Heart left ventricle (tissue), 13 donors: ENCODE measurements around the gene NOS1AP.

ENCODE experiments used
- POLR2A ChIP-seq, 2 donors: fragments of 450-650 bp; IDR thresholded peaks; one replicate each; pipeline ENCODE4 v1.6.1; 2017; ENCODE audit warnings: antibody characterized with exemption in 2 of 2, mild to moderate bottlenecking in 2 of 2, moderate library complexity in 2 of 2
- TF ChIP-seq, protein P1 (sequence below), 12 donors: fragments of 200-600 bp; sonication (generic) in 4 of 12; IDR thresholded peaks; one replicate each; pipeline versions ENCODE4 v1.5.0 to v1.8.0; 2018 to 2022; ENCODE audit warnings: antibody characterized with exemption in 12 of 12, mild to moderate bottlenecking in 5 of 12
- donor health status: ischemic (EF 13 %, LVEDD 7.1; RV severe dilation, severe dysfunction).
- donor health status: DM: no; HTN: yes; CAD: no.
- donor health status: DM: no; HTN: no; CAD: no.
- donor health status: ischemic (EF 25% LVEDD 6.9; RV normal size, moderate dysfunction).
- donor health status: ischemic (EF 25% LVEDD 5.7; RV mildly dilated, moderate dysfunction).
- donor health status: ischemic (EF 35%, LVEDD 5.7; RV mildly dilated, moderate dysfunction).
- donor health status: nonischemic (EF 11% LVEDD 7.7; RV severe dilation, severe dysfunction).
- donor health status: DM: yes; HTN: yes; CAD: no.
- donor health status: PGD.
- donor health status: ischemic (EF 29% LVEDD 5.4; RV normal size, mild dysfunction).
- donor health status: nonischemic (EF 23%, LVEDD 6.1; RV moderate dilation, normal function).

DNA sequence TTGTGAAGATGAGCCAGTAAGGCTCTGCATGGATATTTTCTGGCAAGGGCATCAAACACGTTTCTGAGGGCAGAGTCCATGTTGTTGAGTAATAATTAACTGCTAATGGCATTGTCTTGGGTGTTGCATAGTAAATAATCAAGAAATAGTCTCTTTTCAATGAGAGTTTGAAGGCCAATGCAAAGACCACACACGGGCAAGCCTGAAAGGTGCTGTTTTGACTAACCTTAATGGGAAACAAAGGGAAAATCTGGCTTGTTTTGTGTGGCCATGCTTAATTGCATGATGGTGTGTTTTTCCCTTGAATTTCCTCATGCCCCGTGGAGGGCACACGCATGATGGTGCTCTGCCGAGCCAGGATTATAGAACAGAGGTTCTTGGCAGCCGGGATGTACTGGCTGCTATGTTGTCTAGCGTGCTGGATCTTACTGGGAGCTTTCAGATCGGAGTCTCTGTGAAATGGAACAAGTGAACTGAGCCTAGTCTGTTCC lies 127.6 kb downstream of the NOS1AP start:
- TF ChIP-seq, protein P1, sequence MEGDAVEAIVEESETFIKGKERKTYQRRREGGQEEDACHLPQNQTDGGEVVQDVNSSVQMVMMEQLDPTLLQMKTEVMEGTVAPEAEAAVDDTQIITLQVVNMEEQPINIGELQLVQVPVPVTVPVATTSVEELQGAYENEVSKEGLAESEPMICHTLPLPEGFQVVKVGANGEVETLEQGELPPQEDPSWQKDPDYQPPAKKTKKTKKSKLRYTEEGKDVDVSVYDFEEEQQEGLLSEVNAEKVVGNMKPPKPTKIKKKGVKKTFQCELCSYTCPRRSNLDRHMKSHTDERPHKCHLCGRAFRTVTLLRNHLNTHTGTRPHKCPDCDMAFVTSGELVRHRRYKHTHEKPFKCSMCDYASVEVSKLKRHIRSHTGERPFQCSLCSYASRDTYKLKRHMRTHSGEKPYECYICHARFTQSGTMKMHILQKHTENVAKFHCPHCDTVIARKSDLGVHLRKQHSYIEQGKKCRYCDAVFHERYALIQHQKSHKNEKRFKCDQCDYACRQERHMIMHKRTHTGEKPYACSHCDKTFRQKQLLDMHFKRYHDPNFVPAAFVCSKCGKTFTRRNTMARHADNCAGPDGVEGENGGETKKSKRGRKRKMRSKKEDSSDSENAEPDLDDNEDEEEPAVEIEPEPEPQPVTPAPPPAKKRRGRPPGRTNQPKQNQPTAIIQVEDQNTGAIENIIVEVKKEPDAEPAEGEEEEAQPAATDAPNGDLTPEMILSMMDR (IDR thresholded peaks at IDR 0.05): no peak
- no peak for TF ChIP-seq POLR2A (IDR thresholded peaks at IDR 0.05)
